Fibroblast of skin of right biceps (primary cell): ENCODE results near the gene PRCC.

Source experiments
- DNase-seq: peaks from one replicate; pipeline ENCODE4 v3.0.0-alpha.2; 2013

The PRCC gene

GRCh38 chr1:156765666-156766065 lies 1.7 kb upstream of the PRCC start:
- no peak for DNase-seq

- DNase-seq = no peak
Observed at GRCh38 chr1:156766298-156767100, 836 bp upstream of the PRCC start.

- DNase-seq = peak; percentile 12
Observed at GRCh38 chr1:156767879-156768604, 707 bp downstream of the PRCC start.

GRCh38 chr1:156768610-156769295 lies 1.4 kb downstream of the PRCC start:
- DNase-seq = no peak

GRCh38 chr1:156772222-156772621 lies 4.9 kb downstream of the PRCC start:
- DNase-seq = no peak

GRCh38 chr1:156772728-156773497 lies 5.6 kb downstream of the PRCC start:
- no peak for DNase-seq

GRCh38 chr1:156773607-156774006 lies 6.3 kb downstream of the PRCC start:
- DNase-seq = no peak

GRCh38 chr1:156775799-156776198 lies 8.5 kb downstream of the PRCC start:
- no peak for DNase-seq

GRCh38 chr1:156776942-156777341 lies 9.6 kb downstream of the PRCC start:
- no peak for DNase-seq

- no peak for DNase-seq
Observed at GRCh38 chr1:156777573-156777972, 10.2 kb downstream of the PRCC start.

- peak; percentile 19 for DNase-seq
Observed at GRCh38 chr1:156781585-156782186, 14.4 kb downstream of the PRCC start.

GRCh38 chr1:156785458-156785857 lies 18.1 kb downstream of the PRCC start:
- DNase-seq = no peak

- no peak for DNase-seq
Observed at GRCh38 chr1:156786640-156787039, 19.3 kb downstream of the PRCC start.

- no peak for DNase-seq
Observed at GRCh38 chr1:156788136-156788535, 20.8 kb downstream of the PRCC start.

GRCh38 chr1:156789621-156790318 lies 22.4 kb downstream of the PRCC start:
- no peak for DNase-seq

- DNase-seq = no peak
Observed at GRCh38 chr1:156794506-156795373, 27.4 kb downstream of the PRCC start.

- DNase-seq = no peak
Observed at GRCh38 chr1:156795374-156795733, 28.0 kb downstream of the PRCC start.

- peak; percentile 14 for DNase-seq
Observed at GRCh38 chr1:156795787-156796186, 28.5 kb downstream of the PRCC start.

GRCh38 chr1:156796340-156797097 lies 29.2 kb downstream of the PRCC start:
- peak; percentile 66 for DNase-seq
